Measurements from ENCODE around the gene ZNF205. TPM values are rescaled to one million over a fixed set of nuclear protein-coding genes. Genes with fewer than 3 reads are reported as not detected.
A peak's percentile ranks its signal among the peaks of the same experiment; 100 is the strongest.

Gene ZNF205
- total RNA-seq, 2 donors from 2014 or later = 15.4 to 18.3 TPM

DNA sequence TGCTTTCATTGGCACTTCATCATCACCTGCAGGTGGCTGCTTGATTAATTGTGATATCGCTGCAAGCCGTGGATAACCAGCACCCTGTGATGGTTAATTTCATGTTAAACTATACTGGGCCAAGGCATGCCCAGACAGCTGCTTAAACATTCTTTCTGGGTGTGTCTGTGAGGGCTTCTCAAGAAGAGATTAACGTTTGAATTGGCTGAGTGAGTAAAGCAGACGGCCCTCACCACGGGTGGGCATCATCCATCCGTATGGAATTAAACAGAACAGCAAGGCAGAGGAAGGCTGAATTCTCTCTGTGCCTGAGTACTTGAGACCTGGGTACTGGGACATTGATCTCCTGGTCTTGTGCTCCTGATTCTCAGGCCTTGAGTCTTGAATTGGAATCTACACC is 15.4 kb downstream of the ZNF205 start:
- H3K27me3 ChIP-seq (ENCODE audit: control insufficient read depth, insufficient read depth, low read length, poor library complexity, severe bottlenecking) = no peaks in the 10 kb centered on the region
- peaks cover 38% of the 10 kb centered on the region for H3K36me3 Mint-ChIP-seq (ENCODE audit: low read depth)
- no peaks in the 10 kb centered on the region for H3K27me3 Mint-ChIP-seq (ENCODE audit: insufficient read depth)
- no peak overlapping the region for H3K4me3 Mint-ChIP-seq
- TF ChIP-seq, protein P1, sequence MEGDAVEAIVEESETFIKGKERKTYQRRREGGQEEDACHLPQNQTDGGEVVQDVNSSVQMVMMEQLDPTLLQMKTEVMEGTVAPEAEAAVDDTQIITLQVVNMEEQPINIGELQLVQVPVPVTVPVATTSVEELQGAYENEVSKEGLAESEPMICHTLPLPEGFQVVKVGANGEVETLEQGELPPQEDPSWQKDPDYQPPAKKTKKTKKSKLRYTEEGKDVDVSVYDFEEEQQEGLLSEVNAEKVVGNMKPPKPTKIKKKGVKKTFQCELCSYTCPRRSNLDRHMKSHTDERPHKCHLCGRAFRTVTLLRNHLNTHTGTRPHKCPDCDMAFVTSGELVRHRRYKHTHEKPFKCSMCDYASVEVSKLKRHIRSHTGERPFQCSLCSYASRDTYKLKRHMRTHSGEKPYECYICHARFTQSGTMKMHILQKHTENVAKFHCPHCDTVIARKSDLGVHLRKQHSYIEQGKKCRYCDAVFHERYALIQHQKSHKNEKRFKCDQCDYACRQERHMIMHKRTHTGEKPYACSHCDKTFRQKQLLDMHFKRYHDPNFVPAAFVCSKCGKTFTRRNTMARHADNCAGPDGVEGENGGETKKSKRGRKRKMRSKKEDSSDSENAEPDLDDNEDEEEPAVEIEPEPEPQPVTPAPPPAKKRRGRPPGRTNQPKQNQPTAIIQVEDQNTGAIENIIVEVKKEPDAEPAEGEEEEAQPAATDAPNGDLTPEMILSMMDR (conservative IDR thresholded peaks at IDR 0.05) = no peak
- H3K27ac ChIP-seq (ENCODE audit: low read depth, low read length) = no peak overlapping the region
- no peak overlapping the region for H3K9ac ChIP-seq (ENCODE audit: extremely low read depth, low read length, poor library complexity, severe bottlenecking)
- DNase-seq = peak; percentile 78
- H3K36me3 ChIP-seq (ENCODE audit: control insufficient read depth, insufficient read depth, low read length) = peaks cover 47% of the 10 kb centered on the region
- 59 to 74% methylated on average over 5 to 6 of the region's 6 CpGs for WGBS, 2 experiments (ENCODE audit: insufficient coverage in 1 of 2, insufficient read length in 1 of 2)
- peaks cover 10% of the 10 kb centered on the region for H3K4me1 Mint-ChIP-seq
- no peaks in the 10 kb centered on the region for H3K9me3 Mint-ChIP-seq
- H3K4me3 ChIP-seq (ENCODE audit: low read length) = no peak overlapping the region
- peak overlapping the region; percentile 24 for H3K27ac Mint-ChIP-seq
- H3K4me1 ChIP-seq (ENCODE audit: control insufficient read depth, insufficient read depth, low read length) = no peaks in the 10 kb centered on the region
- H3K9me3 ChIP-seq (ENCODE audit: control insufficient read depth, low read length) = no peaks in the 10 kb centered on the region

DNA sequence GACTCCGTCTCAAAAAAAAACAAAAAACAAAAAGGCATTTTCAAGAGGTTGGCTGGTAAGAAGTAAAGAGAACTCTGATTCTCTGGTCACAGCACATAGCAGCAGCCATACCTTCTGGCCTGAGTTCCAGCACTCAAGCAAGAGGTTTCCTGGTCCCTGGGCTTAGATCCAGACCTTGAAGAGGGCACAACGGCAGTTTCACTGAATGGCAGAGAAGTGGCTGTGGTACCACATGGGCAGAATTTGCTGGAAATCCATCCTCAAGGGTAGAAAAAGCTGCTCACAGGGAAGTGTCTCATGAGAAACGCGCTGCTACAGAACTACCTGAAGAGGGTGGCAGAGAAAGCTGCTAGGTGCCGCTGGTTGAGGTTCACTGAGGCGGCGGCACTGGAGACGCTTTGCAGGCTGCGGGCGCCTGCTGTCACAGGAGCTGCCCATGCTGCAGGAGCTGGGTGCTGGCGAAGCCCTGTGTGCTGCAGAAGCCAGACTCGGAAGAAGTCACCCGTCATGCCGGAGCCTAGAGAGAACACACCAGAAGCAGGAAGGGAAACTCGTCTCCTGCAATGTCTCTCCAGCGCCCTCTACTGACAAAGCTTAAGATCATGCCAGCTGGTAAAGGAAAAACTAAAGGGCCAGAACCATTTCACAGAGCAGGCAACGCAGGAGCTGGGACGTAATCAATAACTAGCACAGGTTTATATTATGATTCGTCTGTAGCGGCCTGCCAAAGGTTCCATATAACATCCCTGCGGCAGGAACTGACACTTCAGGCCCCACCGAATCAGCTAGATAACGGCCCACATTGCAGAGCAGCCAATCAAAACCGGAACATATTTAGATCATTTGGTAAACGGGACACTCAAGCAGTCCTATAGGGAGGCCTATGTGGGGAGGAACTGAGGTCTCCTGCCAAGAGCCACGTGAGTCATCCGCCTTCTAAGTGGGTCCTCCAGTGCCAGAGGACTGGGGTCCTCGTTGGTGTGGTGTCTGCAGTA is 17.0 kb downstream of the ZNF205 start:
- Histone ChIP-seq H3K27me3 (ENCODE audit: control insufficient read depth, insufficient read depth, low read length, poor library complexity, severe bottlenecking) (no peaks in the 10 kb centered on the region), H3K36me3 (ENCODE audit: control insufficient read depth, insufficient read depth, low read length) (peaks cover 48% of the 10 kb centered on the region), H3K9ac (ENCODE audit: extremely low read depth, low read length, poor library complexity, severe bottlenecking) (no peak overlapping the region), H3K4me3 (ENCODE audit: low read length) (peak overlapping the region; percentile 61), H3K27ac (ENCODE audit: low read depth, low read length) (no peak overlapping the region), H3K4me1 (ENCODE audit: control insufficient read depth, insufficient read depth, low read length) (no peaks in the 10 kb centered on the region), H3K9me3 (ENCODE audit: control insufficient read depth, low read length) (no peaks in the 10 kb centered on the region)
- H3K27me3 Mint-ChIP-seq (ENCODE audit: insufficient read depth) = no peaks in the 10 kb centered on the region
- WGBS, 2 experiments (ENCODE audit: insufficient coverage in 1 of 2, insufficient read length in 1 of 2) = 57 to 66% methylated on average over 27 to 28 of the region's 28 CpGs
- peak; percentile 91 for DNase-seq
- H3K27ac Mint-ChIP-seq = peak overlapping the region; percentile 80
- no peaks in the 10 kb centered on the region for H3K9me3 Mint-ChIP-seq
- H3K4me3 Mint-ChIP-seq = peak overlapping the region; percentile 35
- TF ChIP-seq, protein P1 (conservative IDR thresholded peaks at IDR 0.05) = peak; percentile 96
- H3K4me1 Mint-ChIP-seq = peaks cover 10% of the 10 kb centered on the region
- H3K36me3 Mint-ChIP-seq (ENCODE audit: low read depth) = peaks cover 41% of the 10 kb centered on the region

DNA sequence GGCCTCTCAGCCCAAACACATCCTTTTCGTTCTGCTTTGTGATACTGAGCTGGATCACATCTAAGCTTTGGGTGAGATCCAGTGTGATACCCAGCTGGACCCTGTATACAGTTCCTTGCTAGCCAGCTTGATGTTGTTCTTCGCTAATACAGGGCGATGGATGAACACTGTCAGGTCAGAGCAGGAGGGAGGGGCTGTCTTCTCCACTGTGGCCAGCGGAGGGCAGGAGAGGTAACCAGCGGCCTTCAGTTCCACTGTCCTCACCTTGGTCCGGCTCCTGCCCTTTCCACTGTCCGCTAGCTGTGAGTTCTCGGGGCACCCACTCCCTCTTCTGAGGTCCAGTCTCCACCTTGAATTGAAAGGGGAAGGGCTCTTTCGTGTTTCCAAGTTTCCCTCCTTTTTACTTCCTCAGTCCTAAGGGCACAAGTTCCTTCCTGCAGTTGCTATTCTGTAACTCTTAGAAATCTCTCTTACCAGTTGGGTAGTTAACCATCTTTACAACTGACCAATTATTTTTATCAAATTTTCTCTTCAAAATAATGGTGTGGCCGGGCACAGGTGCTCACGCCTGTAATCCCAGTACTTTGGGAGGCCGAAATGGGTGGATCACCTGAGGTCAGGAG is 19.5 kb downstream of the ZNF205 start:
- Mint-ChIP-seq H3K27me3 (ENCODE audit: insufficient read depth) (no peaks in the 10 kb centered on the region), H3K4me3 (no peak overlapping the region), H3K4me1 (peaks cover 11% of the 10 kb centered on the region), H3K36me3 (ENCODE audit: low read depth) (peaks cover 40% of the 10 kb centered on the region), H3K27ac (peak overlapping the region; percentile 81), H3K9me3 (no peaks in the 10 kb centered on the region)
- H3K36me3 ChIP-seq (ENCODE audit: control insufficient read depth, insufficient read depth, low read length) = peaks cover 36% of the 10 kb centered on the region
- no peak overlapping the region for H3K27ac ChIP-seq (ENCODE audit: low read depth, low read length)
- H3K9ac ChIP-seq (ENCODE audit: extremely low read depth, low read length, poor library complexity, severe bottlenecking) = no peak overlapping the region
- WGBS, 2 experiments (ENCODE audit: insufficient coverage in 1 of 2, insufficient read length in 1 of 2) = 85 to 90% methylated on average over 8 to 12 of the region's 12 CpGs
- H3K4me1 ChIP-seq (ENCODE audit: control insufficient read depth, insufficient read depth, low read length) = no peaks in the 10 kb centered on the region
- peak; percentile 90 for DNase-seq
- H3K4me3 ChIP-seq (ENCODE audit: low read length) = no peak overlapping the region
- H3K9me3 ChIP-seq (ENCODE audit: control insufficient read depth, low read length) = no peaks in the 10 kb centered on the region
- TF ChIP-seq, protein P1 (conservative IDR thresholded peaks at IDR 0.05) = peak; percentile 82
- H3K27me3 ChIP-seq (ENCODE audit: control insufficient read depth, insufficient read depth, low read length, poor library complexity, severe bottlenecking) = no peaks in the 10 kb centered on the region

Measured in endodermal cell (in vitro differentiated cells).